H1 (cell line): ENCODE measurements around the gene BLOC1S3. TPM values are rescaled to one million over a fixed set of nuclear protein-coding genes. Genes with fewer than 3 reads are reported as not detected.

Experiments
- CTCF ChIA-PET: fragments of 300-600 bp; sonication (Branson Sonifier 250); formaldehyde crosslinking; loops from one replicate; lab custom pipeline; 2021; ENCODE audit not compliant: partially characterized antibody; lab: Charles Lee
- POLR2A ChIA-PET: fragments of 300-600 bp; sonication (Branson Sonifier 250); formaldehyde crosslinking; loops from one replicate; lab custom pipeline; 2021; ENCODE audit warnings: inconsistent platforms; ENCODE audit not compliant: partially characterized antibody; lab: Charles Lee
- DNase-seq, 2 experiments: peaks; one replicate each; pipeline versions ENCODE4 v3.0.0 to v3.0.0-alpha.2; 2010 to 2022; ENCODE audit warnings: low spot score in 2 of 2, low read depth in 1 of 2, mixed read lengths in 1 of 2
- FAIRE-seq: peaks from 2 replicates; lab custom pipeline; 2011; peaks lifted over from hg19 to GRCh38; lab: Jason Lieb, UNC
- H2AFZ ChIP-seq: 2 replicates; pipeline ENCODE4 v1.8.1; 2012; ENCODE audit warnings: low read length, inconsistent platforms
- H2AK5ac ChIP-seq: 2 replicates; pipeline ENCODE4 v1.6.1; 2013; ENCODE audit warnings: low read depth, low read length
- H2BK120ac ChIP-seq: replicated peaks from 2 replicates; pipeline ENCODE3; 2013; ENCODE audit warnings: low read depth, low read length, inconsistent platforms
- H2BK12ac ChIP-seq: 2 replicates; pipeline ENCODE4 v1.6.1; 2013; ENCODE audit warnings: low read depth, low read length
- H2BK15ac ChIP-seq: 2 replicates; pipeline ENCODE4 v1.6.1; 2013; ENCODE audit warnings: low read length
- H2BK20ac ChIP-seq: 2 replicates; pipeline ENCODE4 v1.6.1; 2013; ENCODE audit warnings: low read length
- H2BK5ac ChIP-seq: 2 replicates; pipeline ENCODE4 v1.6.1; 2013; ENCODE audit warnings: low read depth, low read length
- H3K14ac ChIP-seq: 2 replicates; pipeline ENCODE4 v1.6.1; 2013; ENCODE audit warnings: inconsistent platforms; ENCODE audit not compliant: insufficient read length
- H3K18ac ChIP-seq: 2 replicates; pipeline ENCODE4 v1.6.1; 2013; ENCODE audit warnings: low read length; ENCODE audit errors: extremely low read depth
- H3K23ac ChIP-seq: 2 replicates; pipeline ENCODE4 v1.6.1; 2013; ENCODE audit warnings: inconsistent platforms; ENCODE audit not compliant: insufficient read length
- H3K23me2 ChIP-seq: 2 replicates; pipeline ENCODE4 v1.6.1; 2013; ENCODE audit warnings: low read depth, low read length
- H3K27ac ChIP-seq: 2 replicates; pipeline ENCODE4 v1.6.1; 2011; ENCODE audit warnings: low read depth, low read length, inconsistent platforms
- H3K27me3 ChIP-seq, 4 experiments: replicated peaks in 1 of 4; 1 replicate in 1 of 4; 2 replicates in 3 of 4; pipeline versions ENCODE4 v1.6.1 to v1.8.1; 2011 to 2013; ENCODE audit warnings: low read length in 3 of 4, mild to moderate bottlenecking in 3 of 4, inconsistent platforms in 2 of 4, mixed read lengths in 2 of 4, moderate library complexity in 1 of 4; ENCODE audit not compliant: control insufficient read depth in 3 of 4, insufficient read depth in 3 of 4; ENCODE audit errors: extremely low read depth in 1 of 4
- H3K36me3 ChIP-seq, 4 experiments: 2 replicates each; pipeline versions ENCODE4 v1.6.1 to v1.8.1; 2011 to 2013; ENCODE audit warnings: mild to moderate bottlenecking in 4 of 4, low read length in 3 of 4, moderate library complexity in 2 of 4, control low read depth in 1 of 4, inconsistent platforms in 1 of 4; ENCODE audit not compliant: insufficient read depth in 4 of 4, control insufficient read depth in 2 of 4
- H3K4ac ChIP-seq: replicated peaks from 2 replicates; pipeline ENCODE3; 2013; ENCODE audit warnings: low read length, low read depth, mixed read lengths, inconsistent platforms; ENCODE audit not compliant: insufficient read length
- H3K4me1 ChIP-seq, 4 experiments: replicated peaks in 1 of 4; 1 replicate in 1 of 4; 2 replicates in 3 of 4; pipeline versions ENCODE4 v1.6.1 to v1.8.1; 2011 to 2013; ENCODE audit warnings: low read length in 3 of 4, inconsistent platforms in 2 of 4, mixed read lengths in 1 of 4; ENCODE audit not compliant: insufficient read depth in 4 of 4, control insufficient read depth in 3 of 4
- H3K4me2 ChIP-seq, 2 experiments: 2 replicates each; pipeline versions ENCODE4 v1.6.1 to v1.8.1; 2011 to 2013; ENCODE audit warnings: low read depth in 2 of 2, low read length in 2 of 2, control low read depth in 1 of 2, inconsistent platforms in 1 of 2, mild to moderate bottlenecking in 1 of 2; ENCODE audit not compliant: insufficient read depth in 1 of 2
- H3K4me3 ChIP-seq, 4 experiments: fragments of 200-600, 300-600 bp in 1 of 4; sonication (generic), shearing (Covaris generic), sonication (Bioruptor Twin) in 1 of 4; 2 replicates each; pipeline versions ENCODE4 v1.5.1 to v1.8.1; 2011 to 2016; ENCODE audit warnings: low read length in 4 of 4, low read depth in 3 of 4, control low read depth in 2 of 4, inconsistent platforms in 2 of 4, mild to moderate bottlenecking in 2 of 4, mixed read lengths in 1 of 4, moderate library complexity in 1 of 4; ENCODE audit not compliant: insufficient read depth in 2 of 4; ENCODE audit errors: extremely low read depth in 1 of 4
- H3K56ac ChIP-seq: replicated peaks from 2 replicates; pipeline ENCODE3; 2013; ENCODE audit warnings: low read depth, mild to moderate bottlenecking, mixed read lengths, low read length, inconsistent platforms; ENCODE audit not compliant: insufficient read length
- H3K79me1 ChIP-seq: 2 replicates; pipeline ENCODE4 v1.6.1; 2013; ENCODE audit warnings: low read depth, low read length, control low read depth
- H3K79me2 ChIP-seq, 2 experiments: 2 replicates each; pipeline versions ENCODE4 v1.6.1 to v1.8.1; 2012 to 2013; ENCODE audit warnings: low read length in 2 of 2, mild to moderate bottlenecking in 2 of 2, inconsistent platforms in 1 of 2; ENCODE audit not compliant: insufficient read depth in 2 of 2, control insufficient read depth in 1 of 2
- H3K9ac ChIP-seq, 4 experiments: replicated peaks in 1 of 4; 1 replicate in 1 of 4; 2 replicates in 3 of 4; pipeline versions ENCODE4 v1.6.1 to v1.8.1; 2011 to 2013; ENCODE audit warnings: low read depth in 3 of 4, low read length in 3 of 4, control low read depth in 2 of 4, mild to moderate bottlenecking in 2 of 4, moderate library complexity in 2 of 4, inconsistent platforms in 1 of 4; ENCODE audit errors: extremely low read depth in 1 of 4
- H3K9me3 ChIP-seq, 2 experiments: 2 replicates each; pipeline versions ENCODE4 v1.6.1 to v1.8.1; 2012 to 2013; ENCODE audit warnings: mild to moderate bottlenecking in 2 of 2, moderate library complexity in 2 of 2, control low read depth in 1 of 2, inconsistent platforms in 1 of 2, low read depth in 1 of 2, low read length in 1 of 2, mixed read lengths in 1 of 2; ENCODE audit not compliant: insufficient read depth in 2 of 2
- H4K20me1 ChIP-seq, 2 experiments: replicated peaks in 1 of 2; 2 replicates each; pipeline versions ENCODE3 to v1.8.1; 2011 to 2013; ENCODE audit warnings: inconsistent platforms in 2 of 2, low read length in 2 of 2, mild to moderate bottlenecking in 1 of 2; ENCODE audit not compliant: insufficient read depth in 2 of 2, control insufficient read depth in 1 of 2
- H4K5ac ChIP-seq: 2 replicates; pipeline ENCODE4 v1.6.1; 2013; ENCODE audit warnings: low read length, low read depth, mixed read lengths, inconsistent platforms; ENCODE audit not compliant: insufficient read length
- H4K8ac ChIP-seq: 2 replicates; pipeline ENCODE4 v1.8.0; 2013; ENCODE audit warnings: mild to moderate bottlenecking, moderate library complexity, low read length, inconsistent platforms; ENCODE audit not compliant: insufficient read depth; ENCODE audit errors: extremely low read depth
- H4K91ac ChIP-seq: replicated peaks from 2 replicates; pipeline ENCODE3; 2013; ENCODE audit warnings: low read length, mixed read lengths, inconsistent platforms; ENCODE audit not compliant: insufficient read length
- ATF2 ChIP-seq: IDR thresholded peaks from 2 replicates; pipeline ENCODE4 v1.6.1; 2012; ENCODE audit warnings: low read length, inconsistent platforms
- WGBS, 2 experiments: shearing (Covaris generic) in 1 of 2; methylation state at CpG; one replicate each; pipeline versions ENCODE4 v1.1.6 to v1.1.7; 2013 to 2015; ENCODE audit warnings: low lambda C conversion rate in 2 of 2, mixed read lengths in 2 of 2, inconsistent platforms in 1 of 2, low coverage in 1 of 2, missing lambda C conversion rate in 1 of 2; ENCODE audit not compliant: insufficient replicate concordance in 2 of 2, insufficient coverage in 1 of 2, insufficient read length in 1 of 2; ENCODE audit errors: extremely low coverage in 1 of 2, missing lambda C conversion rate in 1 of 2; 5-methylcytosine and 5-hydroxymethylcytosine counted together
- polyA plus RNA-seq, 7 experiments: library from polyadenylated mRNA; depleted of rRNA in 3 of 7; stranded (reverse) in 5 of 7; unstranded in 2 of 7; fragments of >200 nt in 5 of 7; fragments of 200-250 nt in 2 of 7; gene quantifications; 1 replicate in 5 of 7; 2 replicates in 1 of 7; 4 replicates in 1 of 7; pipeline versions ENCODE4 v1.2.1 to v1.2.3, GENCODE V29; 2011 to 2013; ENCODE audit warnings: missing spikeins in 2 of 7, mixed read lengths in 2 of 7
- total RNA-seq: library from RNA; stranded (reverse); fragmentation: NEBNext Ultra II Directional; extraction: Animal tissue kit (Norgen Biotek cat#: 25700); gene quantifications from 2 replicates; pipeline ENCODE4 v1.2.1, GENCODE V29; 2021

Gene BLOC1S3
- total and polyA plus RNA-seq, 2 of the 8 experiments (the other 6 are each of a cell fraction or from before 2014, with no cell fraction given), result 6.0 to 6.1 TPM

GRCh38 chr19:45160870-45161737 lies 17.5 kb upstream of the BLOC1S3 start, which contains the start of gene NKPD1:
NKPD1 (minus strand) TSS chr19:45160982; CDS start chr19:45160150, 832 bp downstream.
- H3K18ac ChIP-seq, result no peak within 1 kb of the TSS
- no peak within 1 kb of the TSS for H2BK5ac ChIP-seq
- no peak within 1 kb of the TSS for H2BK120ac ChIP-seq
- ChIA-PET CTCF (interaction anchor here (0.7 to 4.0 kb wide), 9 partner anchors 9 to 278 kb away, joined by 3 to 32 read pairs (median 3); partner anchors contain the start of genes BLOC1S3 and TRAPPC6A), POLR2A (interaction anchor here (1.0 to 3.1 kb wide), 5 partner anchors 8 to 17 kb away, joined by 3 to 20 read pairs (median 7); partner anchors contain the start of genes BLOC1S3 and TRAPPC6A)
- no peaks in the 10 kb centered on the region for H3K79me2 ChIP-seq
- no peak within 1 kb of the TSS for H3K23ac ChIP-seq
- peaks cover 0 to 3% of the 10 kb centered on the region in 2 experiments for H4K20me1 ChIP-seq
- H3K14ac ChIP-seq, result no peak within 1 kb of the TSS
- no peak within 1 kb of the TSS for H2AFZ ChIP-seq
- H3K27me3 ChIP-seq, result peaks cover 0 to 11% (median 4%) of the 10 kb centered on the region in 4 experiments; a peak in 3 of 7 replicates
- H3K23me2 ChIP-seq, result no peaks in the 10 kb centered on the region
- H2BK15ac ChIP-seq, result no peak within 1 kb of the TSS
- TF ChIP-seq ATF2, result no peak
- H2BK20ac ChIP-seq, result no peak within 1 kb of the TSS
- no peak within 1 kb of the TSS for H3K4ac ChIP-seq
- no peak for FAIRE-seq
- H4K91ac ChIP-seq, result no peak within 1 kb of the TSS
- H3K4me1 ChIP-seq, result peaks cover 0 to 14% (median 7%) of the 10 kb centered on the region in 4 experiments; a peak in 5 of 7 replicates
- 72% methylated on average over 29 of the region's 29 CpGs; no CpG with 5 or more reads in 1 of the 2 experiments for WGBS, 2 experiments
- H3K27ac ChIP-seq, result no peak within 1 kb of the TSS
- H3K4me3 ChIP-seq, result no peak within 1 kb of the TSS
- H3K9me3 ChIP-seq, result no peaks in the 10 kb centered on the region
- no peak within 1 kb of the TSS for H4K5ac ChIP-seq
- H3K56ac ChIP-seq, result no peak within 1 kb of the TSS
- 0 out of 4 replicates have a peak within 1 kb of the TSS, but pooled peaks of 1 of the 2 experiments have one; percentile 36 for H3K4me2 ChIP-seq
- 0 out of 2 replicates have a peak within 1 kb of the TSS, but pooled peaks have one; percentile 17 for H2BK12ac ChIP-seq
- DNase-seq, result no peak
- H3K79me1 ChIP-seq, result no peaks in the 10 kb centered on the region
- H2AK5ac ChIP-seq, result no peak within 1 kb of the TSS
- H3K9ac ChIP-seq, result no peak within 1 kb of the TSS
- no peaks in the 10 kb centered on the region for H3K36me3 ChIP-seq
- peak within 1 kb of the TSS; percentile 60; the same call in 1 of the 2 replicates for H4K8ac ChIP-seq
